GM12875 (cell line): ENCODE results near the gene GALNT18.

Experiments
- H3K4me3 ChIP-seq: one replicate; pipeline ENCODE4 v1.5.1; 2011; ENCODE audit warnings: low read depth, low read length, control low read depth
- CTCF ChIP-seq: IDR thresholded peaks from 2 replicates; pipeline ENCODE4 v1.5.1; 2011; ENCODE audit warnings: low read depth, mild to moderate bottlenecking, control low read depth, inconsistent platforms, low read length, moderate library complexity, borderline replicate concordance; ENCODE audit not compliant: insufficient read depth

GALNT18 gene

GRCh38 chr11:11558396-11558795 is 63.4 kb downstream of the GALNT18 start:
- TF ChIP-seq CTCF: no peak
- H3K4me3 ChIP-seq: no peak overlapping the region

GRCh38 chr11:11555208-11555607 is 66.6 kb downstream of the GALNT18 start:
- TF ChIP-seq CTCF: no peak
- H3K4me3 ChIP-seq: no peak overlapping the region

- H3K4me3 ChIP-seq: no peak overlapping the region
- no peak for TF ChIP-seq CTCF
Measured at GRCh38 chr11:11553573-11553972, 68.2 kb downstream of the GALNT18 start.

GRCh38 chr11:11552529-11553087 is 69.2 kb downstream of the GALNT18 start:
- H3K4me3 ChIP-seq: no peak overlapping the region
- TF ChIP-seq CTCF: no peak

- no peak overlapping the region for H3K4me3 ChIP-seq
- TF ChIP-seq CTCF: no peak
Measured at GRCh38 chr11:11550534-11550933, 71.3 kb downstream of the GALNT18 start.

- H3K4me3 ChIP-seq: no peak overlapping the region
- no peak for TF ChIP-seq CTCF
Measured at GRCh38 chr11:11545285-11546275, 76.2 kb downstream of the GALNT18 start.
